ENCODE data around the gene KAT2B. TPM values are rescaled to one million over a fixed set of nuclear protein-coding genes. Genes with fewer than 3 reads are reported as not detected.

KAT2B gene
- polyA plus RNA-seq, 1 donor from 2014 or later: 14.2 TPM

- H3K36me3 ChIP-seq (ENCODE audit: insufficient read depth, low read length): no peaks in the 10 kb centered on the region
- H3K4me2 ChIP-seq (ENCODE audit: low read length): no peak overlapping the region
- no peaks in the 10 kb centered on the region for H3K27me3 ChIP-seq (ENCODE audit: insufficient read depth, low read depth, low read length)
- no peak overlapping the region for H3K27ac ChIP-seq (ENCODE audit: low read length)
- H4K20me1 ChIP-seq (ENCODE audit: insufficient read depth): no peaks in the 10 kb centered on the region
- H2AFZ ChIP-seq (ENCODE audit: low read depth, low read length): no peak overlapping the region
- TF ChIP-seq REST (IDR thresholded peaks at IDR 0.05; ENCODE audit: borderline replicate concordance): no peak
- TF ChIP-seq RAD21 (conservative IDR thresholded peaks at IDR 0.05): no peak
- TF ChIP-seq EZH2 (IDR thresholded peaks at IDR 0.05; ENCODE audit: borderline replicate concordance, insufficient read depth, low read length, poor library complexity, severe bottlenecking): no peak
- no peak for TF ChIP-seq MXI1 (conservative IDR thresholded peaks at IDR 0.05; ENCODE audit: poor library complexity, severe bottlenecking)
- no peak for TF ChIP-seq CTCF (IDR thresholded peaks at IDR 0.05; ENCODE audit: poor library complexity, severe bottlenecking)
- no peak for TF ChIP-seq EP300 (conservative IDR thresholded peaks at IDR 0.05; ENCODE audit: poor library complexity, severe bottlenecking)
- no peak for TF ChIP-seq POLR2AphosphoS5 (IDR thresholded peaks at IDR 0.05)
- TF ChIP-seq TAF1 (IDR thresholded peaks at IDR 0.05; ENCODE audit: low read depth): no peak
- TF ChIP-seq SMC3 (conservative IDR thresholded peaks at IDR 0.05; ENCODE audit: poor library complexity): no peak
- H3K4me3 ChIP-seq (ENCODE audit: low read length): no peak overlapping the region
- H3F3A ChIP-seq (ENCODE audit: insufficient read depth, low read length, poor library complexity, severe bottlenecking): peaks cover 5% of the 10 kb centered on the region
- no peaks in the 10 kb centered on the region for H3K9me3 ChIP-seq (ENCODE audit: low read length)
- no peaks in the 10 kb centered on the region for H3K9me2 ChIP-seq (ENCODE audit: insufficient read depth, low read length)
- H3K9ac ChIP-seq (ENCODE audit: low read length): no peak overlapping the region
- no peaks in the 10 kb centered on the region for H3K79me2 ChIP-seq (replicated peaks; ENCODE audit: insufficient read depth, low read length)
These were observed 97.4 kb downstream of the KAT2B start for GRCh38 chr3:20137647-20138046.

GRCh38 chr3:20140881-20141280 lies 100.6 kb downstream of the KAT2B start:
- Histone ChIP-seq H3K79me2 (replicated peaks; ENCODE audit: insufficient read depth, low read length) (no peaks in the 10 kb centered on the region), H3K9me3 (ENCODE audit: low read length) (no peaks in the 10 kb centered on the region), H3K4me2 (ENCODE audit: low read length) (no peak overlapping the region), H3K36me3 (ENCODE audit: insufficient read depth, low read length) (no peaks in the 10 kb centered on the region), H3K27me3 (ENCODE audit: insufficient read depth, low read depth, low read length) (no peaks in the 10 kb centered on the region), H2AFZ (ENCODE audit: low read depth, low read length) (no peak overlapping the region), H3F3A (ENCODE audit: insufficient read depth, low read length, poor library complexity, severe bottlenecking) (peaks cover 5% of the 10 kb centered on the region), H3K9ac (ENCODE audit: low read length) (no peak overlapping the region), H3K4me3 (ENCODE audit: low read length) (no peak overlapping the region), H3K9me2 (ENCODE audit: insufficient read depth, low read length) (no peaks in the 10 kb centered on the region), H4K20me1 (ENCODE audit: insufficient read depth) (no peaks in the 10 kb centered on the region), H3K27ac (ENCODE audit: low read length) (no peak overlapping the region)
- TF ChIP-seq CTCF (IDR thresholded peaks at IDR 0.05; ENCODE audit: poor library complexity, severe bottlenecking) (no peak), RAD21 (conservative IDR thresholded peaks at IDR 0.05) (no peak), SMC3 (conservative IDR thresholded peaks at IDR 0.05; ENCODE audit: poor library complexity) (no peak), EZH2 (IDR thresholded peaks at IDR 0.05; ENCODE audit: borderline replicate concordance, insufficient read depth, low read length, poor library complexity, severe bottlenecking) (no peak), MXI1 (conservative IDR thresholded peaks at IDR 0.05; ENCODE audit: poor library complexity, severe bottlenecking) (no peak), TAF1 (IDR thresholded peaks at IDR 0.05; ENCODE audit: low read depth) (no peak), REST (IDR thresholded peaks at IDR 0.05; ENCODE audit: borderline replicate concordance) (no peak), POLR2AphosphoS5 (IDR thresholded peaks at IDR 0.05) (no peak)

Measured in neural cell (in vitro differentiated cells).